Cardiac muscle cell (in vitro differentiated cells and primary cell): Measurements from ENCODE around the gene RNGTT. TPM values are rescaled to one million over a fixed set of nuclear protein-coding genes. Genes with fewer than 3 reads are reported as not detected.
A peak's percentile ranks its signal among the peaks of the same experiment; 100 is the strongest.

ENCODE experiments used
- DNase-seq, 2 donors: peaks; one replicate each; pipeline versions ENCODE4 v3.0.0 to v3.0.0-alpha.2; 2010 to 2017; ENCODE audit warnings: low read depth in 1 of 2, low spot score in 1 of 2
- H3K27ac ChIP-seq: fragments of 200-600 bp; sonication (generic); 2 replicates; pipeline ENCODE4 v1.5.1; 2016
- H3K27me3 ChIP-seq: fragments of 200-600 bp; sonication (generic); 2 replicates; pipeline ENCODE4 v1.6.0; 2016; ENCODE audit warnings: control low read depth
- H3K36me3 ChIP-seq: fragments of 200-600 bp; sonication (generic); 2 replicates; pipeline ENCODE4 v1.5.1; 2016; ENCODE audit warnings: control low read depth
- H3K4me1 ChIP-seq: fragments of 200-600 bp; sonication (generic); 2 replicates; pipeline ENCODE4 v1.8.1; 2017; ENCODE audit warnings: low read depth, mild to moderate bottlenecking, mixed run types
- H3K4me3 ChIP-seq: fragments of 200-600 bp; sonication (generic); 2 replicates; pipeline ENCODE4 v1.5.1; 2016; ENCODE audit warnings: mild to moderate bottlenecking
- H3K9me3 ChIP-seq: fragments of 200-600 bp; sonication (generic); 2 replicates; pipeline ENCODE4 v1.5.1; 2017; ENCODE audit warnings: low read depth, mild to moderate bottlenecking, control low read depth
- polyA plus RNA-seq: library from polyadenylated mRNA; unstranded; fragments of >200 nt; fragmentation: Nextera tagmentation; extraction: Ambion mirVana; gene quantifications from 2 replicates; pipeline ENCODE4 v1.2.1, GENCODE V29; 2016
- total RNA-seq: library from RNA; depleted of rRNA; stranded (reverse); fragments of >200 nt; gene quantifications from 2 replicates; pipeline ENCODE4 v1.2.3, GENCODE V29; 2016
- TF ChIP-seq, protein P1 (sequence below): IDR thresholded peaks from 2 replicates; pipeline ENCODE4 v1.5.1; 2012; ENCODE audit warnings: low read depth, mild to moderate bottlenecking, low read length

RNGTT gene
- total RNA-seq (12.5 and 15.9 TPM in 2 replicates), polyA plus RNA-seq (10.9 and 12.4 TPM in 2 replicates)

- Histone ChIP-seq H3K27me3 (no peaks in the 10 kb centered on the region), H3K4me1 (no peaks in the 10 kb centered on the region), H3K36me3 (no peaks in the 10 kb centered on the region), H3K27ac (peak within 1 kb of the TSS; percentile 87), H3K4me3 (peak within 1 kb of the TSS; percentile 71), H3K9me3 (peaks cover 6% of the 10 kb centered on the region)
- TF ChIP-seq, protein P1, sequence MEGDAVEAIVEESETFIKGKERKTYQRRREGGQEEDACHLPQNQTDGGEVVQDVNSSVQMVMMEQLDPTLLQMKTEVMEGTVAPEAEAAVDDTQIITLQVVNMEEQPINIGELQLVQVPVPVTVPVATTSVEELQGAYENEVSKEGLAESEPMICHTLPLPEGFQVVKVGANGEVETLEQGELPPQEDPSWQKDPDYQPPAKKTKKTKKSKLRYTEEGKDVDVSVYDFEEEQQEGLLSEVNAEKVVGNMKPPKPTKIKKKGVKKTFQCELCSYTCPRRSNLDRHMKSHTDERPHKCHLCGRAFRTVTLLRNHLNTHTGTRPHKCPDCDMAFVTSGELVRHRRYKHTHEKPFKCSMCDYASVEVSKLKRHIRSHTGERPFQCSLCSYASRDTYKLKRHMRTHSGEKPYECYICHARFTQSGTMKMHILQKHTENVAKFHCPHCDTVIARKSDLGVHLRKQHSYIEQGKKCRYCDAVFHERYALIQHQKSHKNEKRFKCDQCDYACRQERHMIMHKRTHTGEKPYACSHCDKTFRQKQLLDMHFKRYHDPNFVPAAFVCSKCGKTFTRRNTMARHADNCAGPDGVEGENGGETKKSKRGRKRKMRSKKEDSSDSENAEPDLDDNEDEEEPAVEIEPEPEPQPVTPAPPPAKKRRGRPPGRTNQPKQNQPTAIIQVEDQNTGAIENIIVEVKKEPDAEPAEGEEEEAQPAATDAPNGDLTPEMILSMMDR: no peak
- DNase-seq: peak; percentile 99
Measured at GRCh38 chr6:88963139-88964090, at the start of gene RNGTT. TSS of gene RNGTT (minus strand) at chr6:88963618. CDS start at chr6:88963409, 209 bp downstream.

DNA sequence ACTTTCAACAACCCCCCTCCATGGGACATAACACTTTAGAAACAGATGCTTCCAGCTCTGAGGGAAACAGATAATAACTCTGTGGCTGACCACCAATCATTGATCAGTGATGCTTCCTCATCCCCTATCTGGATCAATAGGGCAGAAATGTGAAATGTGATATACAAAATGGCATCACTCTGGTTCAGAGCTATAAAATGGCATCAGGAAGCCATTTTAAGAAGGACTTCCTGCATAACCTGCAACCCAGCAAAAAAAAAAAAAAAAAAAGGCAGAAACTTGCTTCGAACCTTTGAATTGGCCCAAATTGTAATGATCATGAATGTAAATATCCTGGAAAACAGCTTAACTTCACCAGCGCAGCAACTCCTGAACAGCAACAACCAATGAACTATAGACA, 48.0 kb upstream of the RNGTT start:
- no peak overlapping the region for H3K27ac ChIP-seq
- DNase-seq: no peak
- no peaks in the 10 kb centered on the region for H3K36me3 ChIP-seq
- H3K4me1 ChIP-seq: peaks cover 3% of the 10 kb centered on the region
- H3K9me3 ChIP-seq: no peaks in the 10 kb centered on the region
- H3K27me3 ChIP-seq: no peaks in the 10 kb centered on the region
- H3K4me3 ChIP-seq: no peak overlapping the region
- TF ChIP-seq, protein P1: no peak

DNA sequence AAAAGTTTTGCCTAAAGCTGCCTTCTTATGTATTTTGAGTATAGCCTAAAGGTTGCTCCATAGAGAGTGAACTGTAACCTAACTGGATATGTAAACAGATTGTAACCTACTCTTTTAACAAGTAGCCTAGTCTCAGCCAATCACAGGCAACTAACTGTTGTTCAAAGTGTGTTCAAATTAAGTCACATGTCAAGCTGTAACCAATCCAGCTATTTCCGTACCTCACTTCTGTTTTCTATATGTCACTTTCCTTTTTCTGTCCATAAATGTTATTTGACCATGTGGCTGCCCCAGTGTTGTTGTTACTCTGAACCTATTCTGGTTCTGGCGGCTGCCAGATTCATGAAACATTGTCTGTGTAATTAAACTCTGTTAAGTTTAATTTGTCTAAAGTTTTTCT, 47.4 kb upstream of the RNGTT start:
- H3K36me3 ChIP-seq: no peaks in the 10 kb centered on the region
- peaks cover 3% of the 10 kb centered on the region for H3K4me1 ChIP-seq
- H3K4me3 ChIP-seq: no peak overlapping the region
- H3K9me3 ChIP-seq: no peaks in the 10 kb centered on the region
- no peak overlapping the region for H3K27ac ChIP-seq
- TF ChIP-seq, protein P1: no peak
- H3K27me3 ChIP-seq: no peaks in the 10 kb centered on the region
- no peak for DNase-seq

GRCh38 chr6:89009624-89010059, 46.2 kb upstream of the RNGTT start:
- no peak overlapping the region for H3K27ac ChIP-seq
- no peaks in the 10 kb centered on the region for H3K36me3 ChIP-seq
- H3K9me3 ChIP-seq: no peaks in the 10 kb centered on the region
- no peak overlapping the region for H3K4me3 ChIP-seq
- TF ChIP-seq, protein P1: no peak
- DNase-seq: no peak
- peaks cover 3% of the 10 kb centered on the region for H3K4me1 ChIP-seq
- no peaks in the 10 kb centered on the region for H3K27me3 ChIP-seq

GRCh38 chr6:89008815-89009374, 45.5 kb upstream of the RNGTT start:
- H3K27ac ChIP-seq: no peak overlapping the region
- TF ChIP-seq, protein P1: no peak
- H3K27me3 ChIP-seq: no peaks in the 10 kb centered on the region
- H3K4me3 ChIP-seq: no peak overlapping the region
- H3K9me3 ChIP-seq: no peaks in the 10 kb centered on the region
- DNase-seq: no peak
- peaks cover 3% of the 10 kb centered on the region for H3K4me1 ChIP-seq
- no peaks in the 10 kb centered on the region for H3K36me3 ChIP-seq
